Smooth muscle cell (in vitro differentiated cells): Measurements from ENCODE around the gene PSMD6. TPM values are rescaled to one million over a fixed set of nuclear protein-coding genes. Genes with fewer than 3 reads are reported as not detected.

Experiments
- DNase-seq: peaks from one replicate; lab custom pipeline; 2025; ENCODE audit not compliant: unreplicated experiment; lab: John Stamatoyannopoulos, UW
- H2AFZ ChIP-seq: fragments of 200-600 bp; sonication (generic); 2 replicates; pipeline ENCODE4 v1.6.0; 2016; ENCODE audit warnings: antibody characterized with exemption, low read depth, mild to moderate bottlenecking
- H3F3A ChIP-seq: fragments of 200-600 bp; sonication (generic); 2 replicates; pipeline ENCODE4 v1.6.0; 2017; ENCODE audit warnings: antibody characterized with exemption, low read depth
- H3K27ac ChIP-seq: fragments of 200-600 bp; sonication (generic); 2 replicates; pipeline ENCODE4 v1.5.1; 2016; ENCODE audit warnings: low read depth, mild to moderate bottlenecking
- H3K27me3 ChIP-seq: fragments of 200-600 bp; sonication (generic); 2 replicates; pipeline ENCODE4 v1.6.1; 2016; ENCODE audit warnings: low read depth, mild to moderate bottlenecking
- H3K36me3 ChIP-seq: fragments of 200-600 bp; sonication (generic); 2 replicates; pipeline ENCODE4 v1.5.1; 2016; ENCODE audit warnings: low read depth
- H3K4me1 ChIP-seq: fragments of 200-600 bp; sonication (generic); 2 replicates; pipeline ENCODE4 v1.5.1; 2016; ENCODE audit warnings: low read depth
- H3K4me2 ChIP-seq: fragments of 200-600 bp; sonication (generic); 2 replicates; pipeline ENCODE4 v1.6.0; 2016; ENCODE audit warnings: mild to moderate bottlenecking
- H3K4me3 ChIP-seq: fragments of 200-600 bp; sonication (generic); 2 replicates; pipeline ENCODE4 v1.5.1; 2016; ENCODE audit warnings: mild to moderate bottlenecking
- H3K79me2 ChIP-seq: fragments of 200-600 bp; sonication (generic); 2 replicates; pipeline ENCODE4 v1.6.0; 2016; ENCODE audit warnings: low read depth, mild to moderate bottlenecking
- H3K9ac ChIP-seq: fragments of 200-600 bp; sonication (generic); 2 replicates; pipeline ENCODE4 v1.6.0; 2016; ENCODE audit warnings: low read depth
- H3K9me3 ChIP-seq: fragments of 200-600 bp; sonication (generic); replicated peaks from 2 replicates; pipeline ENCODE4 v1.5.1; 2016; ENCODE audit warnings: low read depth
- H4K20me1 ChIP-seq: fragments of 200-600 bp; sonication (generic); 2 replicates; pipeline ENCODE4 v1.6.0; 2016; ENCODE audit warnings: low read depth
- WGBS: methylation state at CpG from one replicate; pipeline ENCODE4 v1.1.7; 2016; ENCODE audit warnings: low lambda C conversion rate; 5-methylcytosine and 5-hydroxymethylcytosine counted together
- polyA plus RNA-seq: library from polyadenylated mRNA; unstranded; fragments of >200 nt; fragmentation: Nextera tagmentation; extraction: Ambion mirVana; gene quantifications from 2 replicates; pipeline ENCODE4 v1.2.1, GENCODE V29; 2016
- total RNA-seq: library from RNA; depleted of rRNA; stranded (reverse); fragments of >200 nt; gene quantifications from 2 replicates; pipeline ENCODE4 v1.2.3, GENCODE V29; 2014
- TF ChIP-seq, protein P1 (sequence below): fragments of 200-600 bp; sonication (generic); IDR thresholded peaks from 2 replicates; pipeline ENCODE4 v1.5.1; 2017; ENCODE audit warnings: borderline replicate concordance, mild to moderate bottlenecking, antibody characterized with exemption; ENCODE audit not compliant: insufficient read depth, poor library complexity, severe bottlenecking

PSMD6 gene
- total and polyA plus RNA-seq, 2 experiments from 2014 or later = 109 to 119 TPM

DNA sequence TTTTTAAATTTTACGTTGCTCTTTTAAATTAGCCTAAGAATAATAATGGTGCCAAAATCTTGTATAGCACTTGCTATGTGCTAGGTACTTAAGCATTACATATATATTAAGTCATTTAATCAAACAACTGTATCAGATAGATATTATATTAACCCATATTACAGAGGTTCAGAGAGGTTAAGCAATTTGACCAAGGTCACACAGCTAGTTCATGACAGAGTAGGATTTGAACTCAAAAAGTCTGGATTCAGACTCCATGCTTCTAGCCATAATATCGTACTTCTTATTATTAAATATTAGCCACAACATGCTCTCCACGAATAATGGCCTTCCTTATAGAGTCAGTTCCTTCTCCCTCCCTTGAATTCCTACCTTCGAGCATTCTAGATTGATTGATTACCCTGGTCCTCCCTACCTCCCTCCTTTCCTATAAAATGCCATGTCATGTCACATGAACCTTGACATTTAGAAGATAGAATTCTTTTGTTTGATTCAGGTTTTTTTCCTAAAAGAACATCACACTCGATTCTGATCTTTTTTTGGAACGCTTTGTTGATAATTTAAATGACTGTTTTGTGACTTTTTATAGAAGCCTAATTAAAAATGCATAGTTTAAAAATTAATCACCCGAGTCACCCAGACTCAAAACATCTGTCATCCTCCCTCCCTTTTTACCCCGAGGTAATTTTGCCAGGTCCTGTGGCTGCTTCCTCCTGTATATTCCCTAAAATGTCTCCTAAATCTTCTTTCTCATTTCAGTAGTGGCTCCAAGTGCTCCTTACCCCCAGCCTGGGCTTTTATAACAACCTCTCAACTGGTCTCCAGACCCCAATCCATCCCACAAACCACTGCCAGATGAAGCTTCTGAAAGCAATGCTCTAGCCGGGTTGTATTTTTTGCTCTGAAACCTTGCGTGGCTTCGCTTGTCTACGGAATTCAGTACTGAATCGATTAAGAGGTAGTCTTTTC lies 8.5 kb upstream of the PSMD6 start:
- Histone ChIP-seq H3K27me3 (no peaks in the 10 kb centered on the region), H4K20me1 (no peaks in the 10 kb centered on the region), H3K27ac (peak overlapping the region; percentile 77), H3K4me3 (no peak overlapping the region), H3K4me2 (peak overlapping the region; percentile 29), H3K4me1 (peaks cover 3% of the 10 kb centered on the region), H3F3A (peaks cover 6% of the 10 kb centered on the region), H3K9me3 (no peaks in the 10 kb centered on the region), H3K9ac (peak overlapping the region; percentile 45), H2AFZ (peak overlapping the region; percentile 89), H3K36me3 (no peaks in the 10 kb centered on the region), H3K79me2 (no peaks in the 10 kb centered on the region)
- 73% methylated on average over 13 of the region's 13 CpGs for WGBS
- TF ChIP-seq, protein P1, sequence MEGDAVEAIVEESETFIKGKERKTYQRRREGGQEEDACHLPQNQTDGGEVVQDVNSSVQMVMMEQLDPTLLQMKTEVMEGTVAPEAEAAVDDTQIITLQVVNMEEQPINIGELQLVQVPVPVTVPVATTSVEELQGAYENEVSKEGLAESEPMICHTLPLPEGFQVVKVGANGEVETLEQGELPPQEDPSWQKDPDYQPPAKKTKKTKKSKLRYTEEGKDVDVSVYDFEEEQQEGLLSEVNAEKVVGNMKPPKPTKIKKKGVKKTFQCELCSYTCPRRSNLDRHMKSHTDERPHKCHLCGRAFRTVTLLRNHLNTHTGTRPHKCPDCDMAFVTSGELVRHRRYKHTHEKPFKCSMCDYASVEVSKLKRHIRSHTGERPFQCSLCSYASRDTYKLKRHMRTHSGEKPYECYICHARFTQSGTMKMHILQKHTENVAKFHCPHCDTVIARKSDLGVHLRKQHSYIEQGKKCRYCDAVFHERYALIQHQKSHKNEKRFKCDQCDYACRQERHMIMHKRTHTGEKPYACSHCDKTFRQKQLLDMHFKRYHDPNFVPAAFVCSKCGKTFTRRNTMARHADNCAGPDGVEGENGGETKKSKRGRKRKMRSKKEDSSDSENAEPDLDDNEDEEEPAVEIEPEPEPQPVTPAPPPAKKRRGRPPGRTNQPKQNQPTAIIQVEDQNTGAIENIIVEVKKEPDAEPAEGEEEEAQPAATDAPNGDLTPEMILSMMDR = no peak
- DNase-seq = no peak

DNA sequence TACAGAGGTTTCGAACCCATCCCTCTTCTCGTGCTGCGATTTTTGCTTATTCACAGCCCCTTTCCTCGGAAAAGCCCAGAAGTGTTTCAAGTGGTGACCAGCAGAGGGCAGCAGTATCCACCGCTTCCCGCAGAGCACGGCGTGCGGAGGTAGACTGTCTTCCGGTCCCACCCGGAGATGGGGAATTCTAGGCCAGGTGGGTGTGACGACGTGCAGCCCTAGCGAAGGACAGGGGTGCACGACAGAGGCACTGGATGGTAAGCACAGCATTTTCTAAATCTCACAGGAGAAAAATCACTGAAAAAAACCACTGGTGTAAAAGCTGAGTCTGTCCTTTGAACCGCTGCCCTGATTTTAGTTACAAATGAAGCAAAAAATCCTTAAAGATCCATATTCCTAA lies 7.4 kb upstream of the PSMD6 start:
- H3F3A ChIP-seq = peaks cover 6% of the 10 kb centered on the region
- no peaks in the 10 kb centered on the region for H3K79me2 ChIP-seq
- no peak overlapping the region for H3K27ac ChIP-seq
- peak overlapping the region; percentile 88 for H3K4me2 ChIP-seq
- peak overlapping the region; percentile 37 for H3K4me3 ChIP-seq
- TF ChIP-seq, protein P1 = peak; percentile 90
- H2AFZ ChIP-seq = peak overlapping the region; percentile 67
- no peaks in the 10 kb centered on the region for H4K20me1 ChIP-seq
- no peak overlapping the region for H3K9ac ChIP-seq
- 7% methylated on average over 16 of the region's 16 CpGs for WGBS
- peaks cover 3% of the 10 kb centered on the region for H3K4me1 ChIP-seq
- DNase-seq = peak; percentile 20
- no peaks in the 10 kb centered on the region for H3K9me3 ChIP-seq
- H3K27me3 ChIP-seq = no peaks in the 10 kb centered on the region
- no peaks in the 10 kb centered on the region for H3K36me3 ChIP-seq

DNA sequence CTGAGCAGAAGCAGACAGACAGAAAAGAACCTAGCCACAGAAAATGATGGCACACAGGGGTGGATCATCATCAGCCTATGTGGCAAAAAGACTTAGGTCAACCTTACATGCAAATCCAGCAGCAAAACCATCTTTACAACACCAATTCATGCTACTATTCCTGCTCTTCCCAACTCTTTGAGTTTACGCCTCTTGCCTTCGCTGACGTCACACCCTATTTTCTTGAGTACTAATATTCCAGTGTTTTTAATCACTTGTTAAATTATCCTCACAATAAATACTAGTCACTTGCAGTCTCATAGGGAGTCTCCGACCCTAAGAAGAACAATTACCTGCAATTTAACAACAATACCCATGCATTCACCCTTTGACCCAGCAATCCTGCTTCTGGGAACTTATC lies 6.0 kb upstream of the PSMD6 start:
- Histone ChIP-seq H3K4me3 (no peak overlapping the region), H3K9ac (no peak overlapping the region), H3K4me1 (peaks cover 3% of the 10 kb centered on the region), H3K27me3 (no peaks in the 10 kb centered on the region), H3K9me3 (no peaks in the 10 kb centered on the region), H3K4me2 (no peak overlapping the region), H3K27ac (no peak overlapping the region), H3K36me3 (no peaks in the 10 kb centered on the region), H3F3A (peaks cover 6% of the 10 kb centered on the region), H3K79me2 (no peaks in the 10 kb centered on the region), H4K20me1 (no peaks in the 10 kb centered on the region), H2AFZ (no peak overlapping the region)
- WGBS = 95% methylated on average over 4 of the region's 4 CpGs
- TF ChIP-seq, protein P1 = no peak
- DNase-seq = no peak

DNA sequence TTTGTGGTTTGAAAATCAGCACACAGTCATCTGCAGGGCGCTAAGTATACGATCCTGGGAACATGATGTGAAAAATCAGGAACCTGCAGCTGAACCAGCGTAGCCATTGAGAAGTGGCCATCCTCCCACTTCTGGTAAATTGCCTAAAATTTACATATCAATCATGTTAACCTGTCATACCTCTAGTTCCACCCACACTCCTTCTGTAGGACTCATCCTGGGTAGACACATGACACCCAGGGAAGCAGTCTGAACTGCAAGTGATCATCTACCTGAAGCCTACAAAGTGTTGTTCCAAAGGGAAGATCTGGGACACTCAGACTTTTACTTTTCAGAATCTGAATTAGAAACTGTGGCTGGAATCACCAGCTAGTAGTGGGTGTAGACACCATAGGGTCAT lies 5.5 kb upstream of the PSMD6 start:
- no peak for DNase-seq
- Histone ChIP-seq H3K4me3 (no peak overlapping the region), H3K27ac (no peak overlapping the region), H3K36me3 (no peaks in the 10 kb centered on the region), H3K9me3 (no peaks in the 10 kb centered on the region), H3K9ac (no peak overlapping the region), H4K20me1 (no peaks in the 10 kb centered on the region), H3K27me3 (no peaks in the 10 kb centered on the region), H3K4me1 (peaks cover 3% of the 10 kb centered on the region), H3K79me2 (no peaks in the 10 kb centered on the region), H2AFZ (no peak overlapping the region), H3F3A (peaks cover 6% of the 10 kb centered on the region), H3K4me2 (no peak overlapping the region)
- TF ChIP-seq, protein P1 = no peak
- 73% methylated on average over 3 of the region's 3 CpGs for WGBS
